Pancreas (tissue), 10 donors: ENCODE data around the gene LTB. TPM values are rescaled to one million over a fixed set of nuclear protein-coding genes. Genes with fewer than 3 reads are reported as not detected.

ENCODE experiments used
- ATAC-seq, 4 donors: fragments of 200-7000 bp; cut with Tn5 transposase; one replicate each; pipeline versions ENCODE4 v1.8.0 to v1.9.1; 2020; ENCODE audit warnings: mild to moderate bottlenecking in 4 of 4, moderate library complexity in 4 of 4
- DNase-seq, 6 donors: peaks; one replicate each; pipeline ENCODE4 v3.0.0-alpha.2; 2020
- FAIRE-seq: peaks from 2 replicates; lab custom pipeline; 2012; peaks lifted over from hg19 to GRCh38; lab: Jason Lieb, UNC
- H3K27ac ChIP-seq, 4 donors: fragments of 200-600 bp; sonication (generic); 1 replicate in 3 of 4; 2 replicates in 1 of 4; pipeline versions ENCODE4 v1.5.0 to v1.8.0; 2020
- H3K27me3 ChIP-seq, 4 donors: fragments of 200-600 bp; one replicate each; pipeline ENCODE4 v1.8.0; 2021
- H3K36me3 ChIP-seq, 3 donors: fragments of 200-600 bp; sonication (generic) in 1 of 3; one replicate each; pipeline versions ENCODE4 v1.5.0 to v1.8.0; 2020 to 2021
- H3K4me1 ChIP-seq, 3 donors: fragments of 200-600 bp; one replicate each; pipeline ENCODE4 v1.8.0; 2021
- H3K4me3 ChIP-seq, 4 donors: fragments of 200-600 bp; sonication (generic) in 2 of 4; one replicate each; pipeline versions ENCODE4 v1.5.0 to v1.8.0; 2020 to 2021
- H3K9me3 ChIP-seq, 4 donors: fragments of 200-600 bp; one replicate each; pipeline ENCODE4 v1.8.0; 2021
- CTCF ChIP-seq, 4 donors: fragments of 200-600 bp; sonication (generic) in 3 of 4; IDR thresholded peaks; one replicate each; pipeline versions ENCODE4 v1.5.0 to v1.8.0; 2021; ENCODE audit warnings: antibody characterized with exemption in 4 of 4
- WGBS, 2 donors: extraction: QIAGEN DNeasy Blood & Tissue Kit; methylation state at CpG; one replicate each; pipeline ENCODE4 v1.1.7; 2013; 5-methylcytosine and 5-hydroxymethylcytosine counted together
- intact Hi-C, 3 donors: fragments of 100-400 bp; cut with DNase I; formaldehyde crosslinking; loops; one replicate each; pipeline versions ENCODE4 v1.11.1 to v1.14.2; 2022
- polyA plus RNA-seq, 2 donors: library from polyadenylated mRNA; stranded (reverse); fragments of 200-250 nt; gene quantifications; one replicate each; pipeline ENCODE4 v1.2.3, GENCODE V29; 2013
- total RNA-seq, 6 donors: library from RNA; stranded (reverse); fragmentation: NEBNext Ultra II Directional in 4 of 6; extraction: Animal tissue kit (Norgen Biotek cat#: 25700) in 4 of 6; gene quantifications; one replicate each; pipeline versions ENCODE4 v1.2.1 to v1.2.4, GENCODE V29; 2021 to 2023
- donor health status: healthy with polysubstance abuse.
- donor health status: DM: no; HTN: no; CAD: no; lungs with moderate emphysema.
- donor health status: DM: no; HTN: no; CAD: no.
- donor health status: control.
- donor health status: control.
- donor health status: Bipolar disorder and iron deficiency.
- donor health status: DM: yes; HTN: yes; CAD: no.
- donor health status: DM: no; HTN: no; CAD: no.
- donor health status: DM: no; HTN: no; CAD: no.
- donor health status: DM: yes; HTN: yes; CAD: no.

The LTB gene
- total and polyA plus RNA-seq, 8 donors = 0.71 to 19.4 (median 2.1) TPM

- WGBS, 2 donors = 44 to 46% methylated on average over 9 of the region's 9 CpGs
- no peak for FAIRE-seq
- intact Hi-C loops = no loop called here
These were observed 6.8 kb upstream of the LTB start for GRCh38 chr6:31588871-31589650.

GRCh38 chr6:31587791-31588777 lies 5.9 kb upstream of the LTB start:
- TF ChIP-seq CTCF (IDR thresholded peaks at IDR 0.05) = no peak
- no peak for DNase-seq
- ATAC-seq = no peak
- Histone ChIP-seq H3K4me1 (no peaks in the 10 kb centered on the region), H3K9me3 (no peaks in the 10 kb centered on the region), H3K4me3 (peak overlapping the region in 1 of 4 donors; percentile 14), H3K27ac (peak overlapping the region in 1 of 4 donors; percentile 11), H3K27me3 (no peaks in the 10 kb centered on the region), H3K36me3 (no peaks in the 10 kb centered on the region)
- WGBS, 2 donors = 59 to 60% methylated on average over 12 of the region's 12 CpGs
- intact Hi-C loops = no loop called here
- no peak for FAIRE-seq

More at GRCh38 chr6:31588871-31589650, 6.8 kb upstream of the LTB start:
- no peaks in the 10 kb centered on the region for H3K36me3 ChIP-seq
- no peaks in the 10 kb centered on the region for H3K9me3 ChIP-seq
- TF ChIP-seq CTCF (IDR thresholded peaks at IDR 0.05) = no peak
- H3K27me3 ChIP-seq = no peaks in the 10 kb centered on the region
- no peaks in the 10 kb centered on the region for H3K4me1 ChIP-seq
- H3K27ac ChIP-seq = no peak overlapping the region
- DNase-seq = no peak
- no peak overlapping the region for H3K4me3 ChIP-seq
- no peak for ATAC-seq

- TF ChIP-seq CTCF (IDR thresholded peaks at IDR 0.05) = no peak
- no peaks in the 10 kb centered on the region for H3K9me3 ChIP-seq
- ATAC-seq (peak in 3 of 4 donors; percentile 20 to 67 (median 45)), FAIRE-seq (no peak), DNase-seq (peak in 1 of 6 donors; percentile 32)
- H3K27ac ChIP-seq = peak overlapping the region in 1 of 4 donors; percentile 27
- 36 to 39% methylated on average over 9 of the region's 9 CpGs for WGBS, 2 donors
- H3K27me3 ChIP-seq = no peaks in the 10 kb centered on the region
- no peaks in the 10 kb centered on the region for H3K36me3 ChIP-seq
- H3K4me3 ChIP-seq = peak overlapping the region in 1 of 4 donors; percentile 14
- intact Hi-C loops = no loop called here
- H3K4me1 ChIP-seq = peaks cover 0 to 5% (median 0%) of the 10 kb centered on the region in 3 donors
These were observed 4.5 kb upstream of the LTB start for GRCh38 chr6:31586599-31587281.

GRCh38 chr6:31586008-31586407 lies 3.8 kb upstream of the LTB start, which contains the start of gene LST1:
TSS of gene LST1 (plus strand) at chr6:31586277. CDS start at chr6:31587300, 1,023 bp downstream.
- no peaks in the 10 kb centered on the region for H3K9me3 ChIP-seq
- intact Hi-C loops = no loop called here
- FAIRE-seq (no peak), DNase-seq (no peak), ATAC-seq (peak in 2 of 4 donors; percentile 24 to 44)
- H3K36me3 ChIP-seq = no peaks in the 10 kb centered on the region
- 52 to 57% methylated on average over 1 of the region's 1 CpG for WGBS, 2 donors
- no peaks in the 10 kb centered on the region for H3K27me3 ChIP-seq
- H3K27ac ChIP-seq = peak within 1 kb of the TSS in 2 of 4 donors; percentile 8 to 27
- peak within 1 kb of the TSS in 1 of 4 donors; percentile 14 for H3K4me3 ChIP-seq
- H3K4me1 ChIP-seq = peaks cover 0 to 6% (median 0%) of the 10 kb centered on the region in 3 donors
- TF ChIP-seq CTCF (IDR thresholded peaks at IDR 0.05) = no peak
